ENCODE data around the gene SHC1.
A peak's percentile ranks its signal among the peaks of the same experiment; 100 is the strongest.

Gene SHC1

GRCh38 chr1:155003766-155004351 lies 33.3 kb upstream of the SHC1 start (continued):
- no peak for TF ChIP-seq ZNF521 (tag by site-specific recombination; IDR thresholded peaks at IDR 0.05)
- TF ChIP-seq ZNF530 (tag by site-specific recombination; IDR thresholded peaks at IDR 0.05; ENCODE audit: low read depth), result no peak
- no peak for TF ChIP-seq REPIN1 (tag by site-specific recombination; IDR thresholded peaks at IDR 0.05; ENCODE audit: low read depth)
- no peak for TF ChIP-seq ZNF585B (tag by site-specific recombination; IDR thresholded peaks at IDR 0.05)
- TF ChIP-seq ZSCAN30 (tag by site-specific recombination; IDR thresholded peaks at IDR 0.05), result no peak
- TF ChIP-seq, protein P1, sequence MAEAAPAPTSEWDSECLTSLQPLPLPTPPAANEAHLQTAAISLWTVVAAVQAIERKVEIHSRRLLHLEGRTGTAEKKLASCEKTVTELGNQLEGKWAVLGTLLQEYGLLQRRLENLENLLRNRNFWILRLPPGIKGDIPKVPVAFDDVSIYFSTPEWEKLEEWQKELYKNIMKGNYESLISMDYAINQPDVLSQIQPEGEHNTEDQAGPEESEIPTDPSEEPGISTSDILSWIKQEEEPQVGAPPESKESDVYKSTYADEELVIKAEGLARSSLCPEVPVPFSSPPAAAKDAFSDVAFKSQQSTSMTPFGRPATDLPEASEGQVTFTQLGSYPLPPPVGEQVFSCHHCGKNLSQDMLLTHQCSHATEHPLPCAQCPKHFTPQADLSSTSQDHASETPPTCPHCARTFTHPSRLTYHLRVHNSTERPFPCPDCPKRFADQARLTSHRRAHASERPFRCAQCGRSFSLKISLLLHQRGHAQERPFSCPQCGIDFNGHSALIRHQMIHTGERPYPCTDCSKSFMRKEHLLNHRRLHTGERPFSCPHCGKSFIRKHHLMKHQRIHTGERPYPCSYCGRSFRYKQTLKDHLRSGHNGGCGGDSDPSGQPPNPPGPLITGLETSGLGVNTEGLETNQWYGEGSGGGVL (tag by site-specific recombination; IDR thresholded peaks at IDR 0.05), result peak; percentile 22
- TF ChIP-seq, protein P2, sequence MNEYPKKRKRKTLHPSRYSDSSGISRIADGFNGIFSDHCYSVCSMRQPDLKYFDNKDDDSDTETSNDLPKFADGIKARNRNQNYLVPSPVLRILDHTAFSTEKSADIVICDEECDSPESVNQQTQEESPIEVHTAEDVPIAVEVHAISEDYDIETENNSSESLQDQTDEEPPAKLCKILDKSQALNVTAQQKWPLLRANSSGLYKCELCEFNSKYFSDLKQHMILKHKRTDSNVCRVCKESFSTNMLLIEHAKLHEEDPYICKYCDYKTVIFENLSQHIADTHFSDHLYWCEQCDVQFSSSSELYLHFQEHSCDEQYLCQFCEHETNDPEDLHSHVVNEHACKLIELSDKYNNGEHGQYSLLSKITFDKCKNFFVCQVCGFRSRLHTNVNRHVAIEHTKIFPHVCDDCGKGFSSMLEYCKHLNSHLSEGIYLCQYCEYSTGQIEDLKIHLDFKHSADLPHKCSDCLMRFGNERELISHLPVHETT (tag by site-specific recombination; IDR thresholded peaks at IDR 0.05), result no peak
- TF ChIP-seq TCF7L2 (IDR thresholded peaks at IDR 0.05; ENCODE audit: borderline replicate concordance, low read depth, low read length), result no peak
- peak; percentile 57 for TF ChIP-seq PATZ1 (tag by site-specific recombination; IDR thresholded peaks at IDR 0.05)
- TF ChIP-seq TRIM28 (IDR thresholded peaks at IDR 0.05; ENCODE audit: borderline replicate concordance, low read length), result no peak
- TF ChIP-seq GLI2 (tag by site-specific recombination; IDR thresholded peaks at IDR 0.05; ENCODE audit: borderline replicate concordance, low read depth), result no peak
- no peak for TF ChIP-seq ZNF843 (tag by site-specific recombination; IDR thresholded peaks at IDR 0.05)
- TF ChIP-seq GLIS1 (tag by site-specific recombination; IDR thresholded peaks at IDR 0.05), result peak; percentile 94
- TF ChIP-seq, protein P3, sequence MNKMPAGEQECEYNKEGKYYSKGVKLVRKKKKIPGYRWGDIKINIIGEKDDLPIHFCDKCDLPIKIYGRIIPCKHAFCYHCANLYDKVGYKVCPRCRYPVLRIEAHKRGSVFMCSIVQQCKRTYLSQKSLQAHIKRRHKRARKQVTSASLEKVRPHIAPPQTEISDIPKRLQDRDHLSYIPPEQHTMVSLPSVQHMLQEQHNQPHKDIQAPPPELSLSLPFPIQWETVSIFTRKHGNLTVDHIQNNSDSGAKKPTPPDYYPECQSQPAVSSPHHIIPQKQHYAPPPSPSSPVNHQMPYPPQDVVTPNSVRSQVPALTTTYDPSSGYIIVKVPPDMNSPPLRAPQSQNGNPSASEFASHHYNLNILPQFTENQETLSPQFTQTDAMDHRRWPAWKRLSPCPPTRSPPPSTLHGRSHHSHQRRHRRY (tag by site-specific recombination; IDR thresholded peaks at IDR 0.05), result no peak
- TF ChIP-seq, protein P4, sequence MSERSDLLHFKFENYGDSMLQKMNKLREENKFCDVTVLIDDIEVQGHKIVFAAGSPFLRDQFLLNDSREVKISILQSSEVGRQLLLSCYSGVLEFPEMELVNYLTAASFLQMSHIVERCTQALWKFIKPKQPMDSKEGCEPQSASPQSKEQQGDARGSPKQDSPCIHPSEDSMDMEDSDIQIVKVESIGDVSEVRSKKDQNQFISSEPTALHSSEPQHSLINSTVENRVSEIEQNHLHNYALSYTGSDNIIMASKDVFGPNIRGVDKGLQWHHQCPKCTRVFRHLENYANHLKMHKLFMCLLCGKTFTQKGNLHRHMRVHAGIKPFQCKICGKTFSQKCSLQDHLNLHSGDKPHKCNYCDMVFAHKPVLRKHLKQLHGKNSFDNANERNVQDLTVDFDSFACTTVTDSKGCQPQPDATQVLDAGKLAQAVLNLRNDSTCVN (tag by site-specific recombination; optimal IDR thresholded peaks at IDR 0.05), result peak; percentile 27
- TF ChIP-seq ZBTB6 (tag by site-specific recombination; IDR thresholded peaks at IDR 0.05), result no peak
- no peak for TF ChIP-seq ZNF571 (tag by site-specific recombination; IDR thresholded peaks at IDR 0.05)
- no peak; the same call in 1 of the 2 replicates for TF ChIP-seq CTCF (tag by site-specific recombination; IDR thresholded peaks at IDR 0.05)
- no peak for TF ChIP-seq ZBTB21 (tag by site-specific recombination; IDR thresholded peaks at IDR 0.05)

Measured in HEK293 (cell line).